NCI-H526 (cell line): ENCODE data around the gene ADD2.

Experiments used
- DNase-seq, 2 experiments: peaks; one replicate each; lab custom pipeline; 2025; lab: John Stamatoyannopoulos, UW

ADD2 gene

DNA sequence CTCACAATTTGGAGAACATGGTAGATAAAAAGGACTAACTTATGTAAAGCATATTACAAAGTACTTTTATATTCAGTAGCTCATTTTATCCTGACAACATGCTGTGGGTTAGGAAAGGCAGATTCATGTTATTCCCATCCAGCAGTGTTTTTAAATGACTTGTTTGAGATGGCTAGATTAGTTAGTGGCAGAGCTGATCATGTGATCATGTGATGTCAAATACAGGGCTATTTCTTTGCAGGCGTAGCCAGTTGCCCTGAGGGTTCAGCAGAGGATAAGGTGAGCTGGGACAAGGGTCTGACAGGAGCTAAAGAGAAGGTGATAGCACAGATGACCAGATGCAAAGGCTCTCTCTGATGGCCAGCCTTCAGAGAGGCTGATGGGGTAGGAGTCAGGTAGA lies 97.8 kb downstream of the ADD2 start:
- no peak for DNase-seq

DNA sequence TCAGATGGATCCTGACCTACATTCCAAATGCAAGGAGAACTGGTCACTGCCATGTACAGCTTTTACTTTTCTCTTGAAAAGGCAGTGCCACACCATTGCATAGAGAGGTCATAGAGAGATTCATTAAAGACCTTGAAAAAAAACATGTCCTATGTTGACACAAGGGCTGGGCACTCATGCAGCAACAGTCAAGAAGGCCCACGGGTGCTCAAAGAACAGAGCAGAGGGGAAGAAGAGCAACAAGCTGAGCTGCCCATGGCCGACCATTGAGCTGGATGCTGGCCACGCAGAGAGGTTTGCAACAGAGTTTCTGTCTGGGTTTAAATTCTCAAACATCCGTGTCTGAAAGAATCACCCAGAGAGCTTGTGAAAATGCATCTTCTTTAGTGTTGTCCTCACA lies 99.1 kb downstream of the ADD2 start:
- no peak for DNase-seq

DNA sequence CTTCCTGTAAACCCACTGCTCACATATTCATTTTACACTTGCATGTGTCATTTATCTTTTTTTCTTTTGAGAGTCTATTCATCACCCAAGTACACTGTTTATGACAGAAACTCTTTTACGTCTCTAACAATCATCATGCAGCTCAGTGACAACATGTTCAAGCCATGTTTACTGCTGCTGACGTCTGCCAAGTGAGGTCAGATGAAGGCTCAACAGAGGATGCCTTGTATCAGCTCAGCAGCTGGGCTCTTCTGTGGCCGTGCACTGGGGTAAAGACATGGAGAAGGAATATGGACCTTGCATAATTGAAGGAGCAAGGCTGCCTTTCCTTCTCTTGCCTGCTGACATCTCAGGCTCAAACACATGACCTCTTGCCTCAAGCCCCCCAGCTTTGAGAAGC lies 99.6 kb downstream of the ADD2 start:
- DNase-seq, result no peak

DNA sequence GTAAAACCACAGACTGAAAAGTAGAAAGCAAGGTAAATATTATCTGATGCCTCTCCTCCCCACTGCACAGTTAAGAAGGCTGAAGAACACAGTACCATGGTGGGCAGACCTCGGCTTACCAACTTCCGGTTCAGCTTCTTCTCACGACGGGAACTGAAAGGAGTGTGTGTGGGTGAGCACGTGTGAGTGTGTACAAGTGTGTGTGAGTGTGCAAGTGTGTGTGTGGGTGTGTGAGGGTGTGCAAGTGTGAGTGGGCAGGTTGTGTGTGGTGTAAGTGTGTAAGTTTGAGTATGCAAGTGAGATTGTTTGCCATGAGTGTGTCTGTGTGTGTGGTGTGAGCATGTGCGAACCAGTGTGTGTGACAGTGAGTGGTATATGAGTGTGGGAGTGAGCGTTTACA lies 103.5 kb downstream of the ADD2 start:
- no peak for DNase-seq

DNA sequence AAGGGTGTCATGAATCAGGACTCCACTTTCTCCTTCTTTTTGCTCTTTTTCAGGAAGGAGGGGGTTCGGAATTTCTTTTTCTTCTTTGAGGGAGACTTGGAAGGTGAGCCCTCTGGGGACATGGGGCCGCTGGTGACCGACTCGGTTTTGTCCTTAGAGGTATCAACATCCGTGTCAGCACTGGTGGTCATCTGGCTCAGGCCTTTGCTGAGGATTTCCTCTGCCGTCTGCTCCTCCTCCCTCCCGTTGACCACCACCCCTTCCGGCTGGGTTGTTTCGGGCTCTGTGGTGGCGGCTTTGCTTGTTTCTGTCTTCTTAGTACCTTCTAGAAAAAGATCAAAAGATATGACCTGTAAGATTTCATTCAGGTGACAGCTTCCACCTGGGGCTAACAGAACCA lies 104.6 kb downstream of the ADD2 start:
- no peak for DNase-seq

DNA sequence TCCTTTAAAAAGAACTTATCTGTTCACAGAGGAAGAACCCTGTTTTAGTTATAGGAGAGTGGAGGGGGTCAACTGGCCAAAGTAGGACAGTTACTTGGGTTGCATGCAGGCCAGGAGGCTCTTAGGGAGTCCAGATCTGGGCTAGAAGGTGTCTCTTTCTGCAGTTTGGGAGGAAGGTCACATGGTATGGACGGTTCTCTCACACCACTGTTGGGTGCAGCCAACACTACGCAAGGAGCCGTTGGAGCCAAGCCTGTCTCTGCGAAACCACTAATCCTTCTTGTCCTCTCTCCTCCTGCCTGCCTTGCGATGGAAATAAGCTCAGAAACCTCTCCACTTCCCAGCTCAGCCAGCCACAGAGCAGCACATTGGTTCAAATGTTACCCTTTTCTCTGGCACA lies 108.4 kb downstream of the ADD2 start:
- DNase-seq, result no peak

DNA sequence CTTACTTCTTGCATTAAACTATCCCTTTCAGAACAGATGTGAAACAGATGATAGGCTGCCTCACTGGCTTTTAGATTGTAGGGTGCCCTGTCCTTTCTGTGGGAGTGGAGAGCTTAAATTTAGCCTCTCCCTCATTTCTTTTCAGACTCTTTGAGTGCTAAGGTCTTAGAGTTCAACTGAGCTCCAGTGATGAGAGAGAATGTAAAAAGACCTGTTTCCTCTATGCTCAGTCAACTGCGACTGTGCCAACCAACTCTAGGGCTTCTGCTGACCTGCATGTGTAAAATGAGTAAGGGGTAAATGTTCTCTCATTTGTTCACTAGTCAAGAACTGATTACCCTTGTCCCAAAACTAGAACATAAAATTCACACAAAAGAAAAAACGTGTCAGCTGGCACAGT lies 109.5 kb downstream of the ADD2 start:
- no peak for DNase-seq

DNA sequence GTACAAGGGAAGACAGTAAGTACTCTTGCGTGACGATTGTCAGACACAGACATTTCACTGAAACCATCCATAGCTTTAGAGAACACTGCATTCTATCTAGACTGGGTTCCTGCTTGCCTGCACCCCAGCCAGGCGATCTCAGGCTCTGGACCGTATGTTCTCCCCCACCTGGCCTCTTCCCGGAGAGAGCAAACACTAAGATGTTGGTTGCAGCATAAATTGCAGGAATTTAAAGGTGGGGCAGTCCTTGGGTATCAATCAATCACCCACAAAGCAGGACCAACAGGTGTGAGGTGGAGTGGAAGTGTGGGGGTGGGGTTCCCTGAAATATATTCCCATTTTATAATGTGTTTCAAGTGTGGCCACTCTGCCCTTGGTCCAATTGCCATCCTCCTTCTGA lies 110.8 kb downstream of the ADD2 start:
- DNase-seq, result no peak

DNA sequence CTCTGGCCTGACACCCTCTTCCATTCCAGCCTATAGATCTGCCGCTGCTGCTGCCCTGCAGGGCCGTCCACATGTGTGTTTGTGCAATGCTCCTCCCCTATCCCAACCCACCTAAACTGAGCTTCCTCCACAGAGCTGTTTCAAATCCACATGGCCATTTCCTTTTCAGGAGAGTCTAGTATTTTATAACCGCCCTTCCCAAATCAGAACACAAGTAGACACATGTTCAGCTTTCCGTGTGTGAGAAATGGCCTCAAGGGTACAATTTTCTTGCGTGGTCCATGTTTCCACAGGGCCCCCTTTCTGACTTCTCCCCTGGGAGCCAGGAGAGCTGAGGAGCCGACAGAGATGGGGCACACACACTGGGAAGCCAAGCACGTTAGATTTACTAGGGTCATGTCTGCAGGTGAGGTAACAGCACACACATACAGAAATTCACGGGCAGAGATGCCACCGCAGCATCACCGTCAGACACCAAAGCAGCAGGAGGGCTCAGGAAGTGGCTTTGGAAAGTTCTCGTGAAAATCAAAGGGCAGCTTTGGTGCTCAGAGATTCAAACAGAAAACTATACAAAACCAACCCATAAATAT lies 111.5 kb downstream of the ADD2 start:
- no peak for DNase-seq

DNA sequence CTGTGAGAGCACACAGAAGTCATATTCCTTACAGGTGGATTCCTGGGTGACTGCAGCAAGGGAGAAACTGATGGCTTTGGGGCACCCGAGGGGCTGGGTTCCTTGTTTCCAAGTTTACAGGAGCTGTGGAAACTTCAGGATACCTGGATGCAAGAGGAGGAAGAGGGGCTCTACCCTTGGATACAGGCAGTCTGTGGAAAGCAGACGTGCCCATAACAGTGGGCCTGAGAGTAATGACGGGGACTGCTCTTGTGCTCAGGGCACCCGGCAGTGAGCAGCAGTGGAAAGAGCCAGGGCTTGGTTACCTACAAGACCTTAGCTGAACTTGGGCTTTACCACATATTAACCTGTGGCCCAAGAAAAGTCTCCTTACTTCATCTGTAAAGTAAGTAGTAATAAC lies 112.2 kb downstream of the ADD2 start:
- no peak for DNase-seq

DNA sequence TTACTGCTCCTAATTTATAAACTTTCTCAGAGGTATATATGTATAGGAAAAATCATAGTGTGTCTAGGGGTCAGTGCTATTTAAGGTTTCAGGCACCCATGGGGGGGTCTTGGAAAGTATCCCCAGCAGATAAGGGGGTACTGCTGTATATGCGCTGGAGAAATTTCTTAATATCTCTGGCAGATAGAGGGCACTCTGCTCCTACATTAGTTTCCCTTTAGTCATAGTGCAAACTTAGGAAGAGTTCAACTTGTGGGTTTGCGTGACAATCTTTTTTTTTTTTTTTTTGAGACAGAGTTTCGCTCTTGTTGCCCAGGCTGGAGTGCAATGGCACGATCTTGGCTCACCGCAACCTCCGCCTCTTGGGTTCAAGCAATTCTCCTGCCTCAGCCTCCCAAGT lies 112.8 kb downstream of the ADD2 start:
- DNase-seq, result peak in 1 of 2 experiments; percentile 52

DNA sequence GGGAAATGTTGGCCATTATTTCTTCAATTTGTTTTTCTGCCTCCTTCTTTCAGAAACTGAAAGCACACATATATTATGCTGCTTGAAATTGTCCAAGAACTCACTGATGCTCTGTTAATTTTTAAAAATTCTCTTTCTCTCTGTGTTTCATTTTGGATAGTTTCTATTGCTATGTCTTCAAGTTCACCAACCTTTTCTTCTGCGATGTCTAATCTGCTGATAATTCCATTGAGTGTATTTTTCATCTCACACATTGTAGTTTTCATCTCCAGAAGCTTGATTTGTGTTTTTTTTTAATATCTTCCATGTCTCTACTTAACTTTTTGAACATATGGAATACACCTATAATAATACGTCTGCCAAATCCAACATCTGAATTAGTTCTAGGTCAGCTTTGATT lies 116.3 kb downstream of the ADD2 start:
- no peak for DNase-seq

DNA sequence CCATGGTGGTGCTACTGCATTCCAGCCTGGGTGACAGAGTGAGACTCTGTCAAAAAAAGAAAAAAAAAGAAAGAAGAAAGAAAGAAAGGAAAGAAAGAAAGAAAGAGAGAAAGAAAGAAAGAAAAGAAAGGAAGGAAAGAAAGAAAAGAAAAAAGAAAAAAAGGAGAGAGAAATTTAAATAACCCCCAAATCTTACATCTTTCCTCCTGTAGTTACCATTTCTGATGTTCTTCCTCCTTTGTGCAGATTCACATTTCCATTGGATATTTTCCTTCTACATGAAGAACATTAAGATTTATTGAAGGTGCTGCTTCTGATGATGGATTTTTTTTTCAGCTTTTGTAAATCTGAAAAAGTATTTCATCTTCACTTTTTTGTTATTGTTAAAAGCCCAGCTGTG lies 117.0 kb downstream of the ADD2 start:
- no peak for DNase-seq

DNA sequence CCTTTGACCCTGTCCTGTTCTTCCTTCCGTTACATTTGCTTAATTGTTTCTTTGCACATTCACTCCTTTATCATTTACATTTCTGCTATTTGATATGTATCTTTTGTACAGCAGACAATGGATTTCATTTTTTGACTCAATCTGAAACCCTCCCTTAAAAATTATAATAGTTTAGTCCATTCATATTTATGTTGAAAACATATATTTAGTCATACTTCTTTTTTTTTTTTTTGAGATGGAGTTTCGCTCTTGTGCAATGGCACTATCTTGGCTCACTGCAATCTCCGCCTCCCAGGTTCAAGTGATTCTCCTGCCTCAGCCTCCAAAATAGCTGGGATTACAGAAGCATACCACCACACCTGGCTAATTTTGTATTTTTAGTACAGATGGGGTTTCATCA lies 119.0 kb downstream of the ADD2 start:
- DNase-seq, result no peak

DNA sequence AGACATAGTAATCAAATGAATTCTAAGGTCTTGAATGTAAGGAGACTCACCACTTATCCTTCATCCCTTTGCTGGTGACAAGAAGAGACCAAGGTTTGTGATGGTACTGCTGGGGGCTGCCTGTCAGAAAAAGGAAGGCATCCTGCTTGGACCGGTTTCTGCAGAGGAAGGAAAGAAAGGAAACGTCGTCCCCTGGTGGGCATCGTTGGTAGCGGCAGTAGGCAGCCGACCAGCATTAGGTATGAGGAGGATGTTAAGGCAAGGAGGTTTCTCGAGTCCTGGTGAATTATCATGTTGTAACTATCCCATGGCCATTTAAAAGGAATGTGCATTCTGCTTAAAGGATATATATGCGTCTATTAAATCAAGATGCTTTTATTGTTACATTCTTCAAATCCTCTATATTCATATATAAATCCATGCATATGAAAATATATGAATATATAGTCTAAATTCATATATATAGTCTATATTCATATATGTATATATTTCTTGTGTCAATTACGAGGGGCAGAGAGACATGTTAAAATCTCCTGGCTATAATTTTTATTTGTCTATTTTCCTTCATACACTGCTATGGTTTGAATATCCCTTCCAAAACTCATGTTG lies 120.0 kb downstream of the ADD2 start:
- peak; percentile 33 to 89 for DNase-seq

DNA sequence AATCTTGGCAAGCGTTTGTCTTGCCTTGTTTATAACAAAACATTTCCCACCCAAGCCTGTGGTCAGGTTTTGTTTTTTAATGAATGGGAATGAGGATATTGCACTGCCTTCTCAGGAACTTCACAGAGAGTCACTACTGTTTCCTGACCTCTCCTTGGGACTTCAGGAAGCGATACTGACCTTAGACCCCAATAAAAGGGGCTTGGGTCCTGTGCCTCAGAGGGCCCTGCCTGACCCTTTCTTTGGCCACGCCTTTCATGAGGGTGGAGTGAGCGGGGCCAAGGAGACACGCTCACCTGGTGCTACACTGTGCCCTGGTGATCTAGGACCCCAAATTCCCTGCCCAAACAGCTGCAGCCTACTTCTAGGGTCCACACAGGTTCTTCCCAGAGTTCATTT lies 121.6 kb downstream of the ADD2 start:
- DNase-seq, result no peak

DNA sequence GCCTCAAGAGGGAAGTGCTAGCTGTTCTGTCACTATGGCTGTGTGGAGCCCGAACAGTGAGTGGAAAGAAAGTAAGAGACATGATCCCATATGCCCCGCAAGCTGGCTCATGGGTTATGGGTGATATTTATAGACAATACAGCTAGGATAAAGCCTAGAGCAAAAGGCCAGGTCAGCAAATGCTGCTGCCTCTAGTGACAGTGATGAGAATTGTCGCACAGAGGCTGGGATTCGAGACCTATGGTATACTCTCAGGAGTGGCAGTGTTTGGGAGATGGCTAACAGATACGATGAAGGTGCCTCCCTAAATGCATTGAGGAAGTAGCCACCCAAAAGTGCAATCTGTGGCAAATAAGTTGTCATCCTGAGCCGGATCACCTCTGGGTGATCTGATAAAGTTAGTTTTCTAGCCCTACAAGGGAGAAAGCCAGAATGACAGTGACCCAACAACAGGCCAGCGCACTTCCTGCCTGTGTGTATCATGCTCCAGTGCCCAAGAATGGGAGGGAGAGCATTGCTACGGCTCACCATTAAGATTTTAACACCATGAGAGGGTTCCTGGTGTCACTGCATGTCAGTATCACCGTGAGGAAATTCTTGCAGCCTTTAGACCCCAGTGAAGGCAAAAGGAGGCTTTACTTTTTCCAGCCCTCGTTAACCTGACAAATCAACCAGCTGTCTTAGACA lies 122.1 kb downstream of the ADD2 start:
- peak; percentile 6 to 47 for DNase-seq

DNA sequence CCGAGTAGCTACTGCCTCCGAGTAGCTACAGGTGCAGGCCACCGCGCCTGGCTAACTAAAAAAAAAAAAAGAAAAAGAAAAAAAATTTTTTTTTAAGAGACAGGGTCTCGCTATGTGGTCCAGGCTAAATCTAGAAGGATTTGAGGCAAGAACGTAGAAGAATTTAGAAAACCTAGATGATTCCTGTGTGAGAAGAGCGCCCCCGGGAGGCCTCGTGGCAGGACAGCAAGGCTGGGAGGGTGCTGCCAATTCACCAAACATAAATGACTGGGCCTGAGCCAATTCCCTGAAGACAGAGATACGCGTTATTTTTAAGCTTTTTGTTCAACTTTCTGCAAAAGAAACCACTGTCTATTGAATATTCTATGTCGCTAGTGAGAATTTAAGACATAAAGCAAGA lies 124.3 kb downstream of the ADD2 start:
- peak; percentile 2 to 70 for DNase-seq

DNA sequence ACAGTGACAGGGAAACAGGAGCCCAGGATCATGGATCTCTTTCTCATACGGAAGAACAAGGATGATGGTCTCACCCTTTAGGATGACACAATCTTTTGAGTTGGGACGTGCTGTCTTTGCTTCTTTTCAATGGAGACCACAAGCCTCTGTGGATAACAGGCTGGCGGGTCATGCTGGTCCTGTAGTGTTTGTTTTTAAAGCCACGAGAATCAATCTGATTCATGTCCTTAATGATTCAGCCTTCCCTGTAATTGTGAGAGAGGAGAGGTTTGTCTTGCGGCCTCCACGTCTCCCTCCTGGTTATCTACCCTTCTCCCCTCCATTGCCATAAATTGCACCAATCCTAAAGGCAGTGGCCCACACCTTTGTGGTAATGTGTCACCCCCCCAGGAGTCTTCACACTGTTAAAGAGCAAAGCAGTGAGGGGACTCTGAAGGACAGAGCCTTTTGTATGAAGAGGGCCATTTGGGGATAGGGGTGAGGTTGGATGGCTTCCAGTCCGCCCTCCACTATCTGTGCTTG lies 126.7 kb downstream of the ADD2 start:
- no peak for DNase-seq

DNA sequence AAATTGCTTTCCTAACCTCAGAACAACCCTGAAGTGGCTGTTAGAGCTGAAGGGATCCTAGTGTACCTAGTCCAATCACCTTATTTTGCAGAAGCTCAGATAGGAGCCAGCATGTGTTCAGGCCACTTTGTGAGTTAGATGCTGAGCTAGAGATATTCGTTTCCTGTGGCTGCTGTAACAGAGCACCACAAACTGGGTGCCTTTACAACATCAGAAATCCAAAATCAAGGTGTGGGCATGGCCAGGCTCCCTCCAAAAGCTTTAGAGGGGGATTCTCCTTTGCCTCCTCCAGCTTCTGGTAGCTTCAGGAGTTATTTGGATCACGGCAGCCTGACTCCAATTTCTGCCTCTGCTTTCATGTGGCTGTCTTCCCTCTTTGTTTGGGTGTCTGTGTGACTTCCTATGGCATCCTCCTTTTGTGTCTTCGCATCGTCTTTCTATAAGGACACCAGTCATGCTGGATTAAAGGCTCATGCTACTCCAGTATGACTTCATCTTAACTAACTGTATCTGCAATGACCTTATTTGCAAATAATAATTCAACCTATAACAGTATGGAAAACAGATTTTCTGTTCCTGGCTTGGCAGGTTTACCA lies 128.1 kb downstream of the ADD2 start:
- no peak for DNase-seq

DNA sequence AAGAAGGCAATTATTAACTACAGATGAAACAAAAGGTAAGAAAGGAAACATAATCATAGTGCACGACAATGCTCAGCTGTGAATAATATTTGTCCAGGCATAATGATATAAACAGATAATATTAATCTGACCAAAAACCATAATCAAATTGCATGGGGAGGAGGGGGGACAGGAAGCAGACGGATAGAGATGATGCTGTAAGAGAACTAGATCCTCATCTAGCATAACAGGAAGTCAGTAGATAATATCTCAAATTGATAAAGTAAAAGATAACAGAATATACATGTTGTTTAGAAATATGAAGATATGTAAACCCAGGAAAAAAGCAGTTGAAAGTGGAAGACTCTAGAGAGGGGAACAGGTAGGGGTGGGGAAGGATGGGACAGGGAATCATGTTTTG lies 129.4 kb downstream of the ADD2 start:
- no peak for DNase-seq

DNA sequence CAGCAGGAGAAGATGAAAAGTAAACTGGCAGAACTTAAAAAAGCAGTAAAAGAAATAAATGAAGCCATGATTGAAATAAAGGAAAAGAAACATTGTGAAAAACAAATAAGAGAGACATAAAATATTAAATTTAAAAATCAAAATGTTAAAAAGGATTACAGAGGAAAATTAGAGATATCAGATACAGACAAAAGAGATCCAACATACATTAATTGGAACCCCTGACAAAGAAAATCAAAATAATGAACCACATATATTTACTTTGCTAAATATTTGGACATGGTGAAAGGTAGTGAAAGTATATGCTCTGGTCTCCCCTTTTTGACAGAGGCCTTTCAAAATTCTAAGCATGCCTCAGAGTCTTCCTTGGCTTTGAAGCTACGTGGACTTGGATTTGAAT lies 134.5 kb downstream of the ADD2 start:
- DNase-seq, result no peak

DNA sequence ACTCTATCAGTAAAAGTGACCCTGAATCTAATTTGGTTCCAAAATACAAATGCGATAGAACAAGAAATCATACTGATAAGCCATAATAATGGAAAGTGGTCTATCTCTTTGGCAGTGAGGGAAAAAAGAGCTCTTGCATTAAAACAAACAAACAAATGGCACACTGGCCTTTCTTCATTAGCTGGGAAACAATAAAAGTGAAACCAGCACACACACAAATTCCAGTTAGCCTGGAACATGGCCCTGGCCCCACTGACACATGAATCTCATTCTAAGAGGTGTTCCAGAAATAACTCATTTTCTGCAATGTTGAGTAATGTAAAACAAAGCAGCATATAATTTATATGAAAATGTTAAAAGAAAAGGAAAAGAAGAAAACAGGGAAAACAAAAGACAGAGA lies 135.0 kb downstream of the ADD2 start:
- DNase-seq, result no peak
